ENCODE results near the gene NEUROG2. TPM values are rescaled to one million over a fixed set of nuclear protein-coding genes. Genes with fewer than 3 reads are reported as not detected.
"Not testable (repeated sequence)": the region's sequence is repeated elsewhere in the genome, so short reads cannot be mapped to it uniquely, and the experiment has no call there.

NEUROG2 gene
- polyA plus RNA-seq, 1 donor from 2014 or later = 0.19 TPM

DNA sequence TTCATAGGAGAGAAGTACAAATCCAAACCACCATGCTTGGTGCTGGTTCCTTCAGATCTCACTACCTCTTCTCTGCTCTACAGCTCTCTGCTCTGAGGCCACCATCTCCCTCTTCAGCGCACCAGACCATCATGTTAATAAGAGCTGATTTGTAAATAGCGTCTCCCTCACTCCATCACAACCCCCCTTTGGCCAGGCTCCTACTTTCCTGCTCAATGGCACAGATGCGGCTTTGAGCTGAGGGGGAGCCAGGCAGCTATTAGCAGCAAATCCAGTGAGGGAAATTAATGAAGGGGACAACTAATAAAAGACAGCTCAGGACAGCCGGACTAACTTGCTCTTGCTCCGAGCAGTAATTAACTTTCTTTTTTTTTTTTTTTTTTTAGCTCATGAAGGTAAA, 13.1 kb downstream of the NEUROG2 start:
- H4K20me1 ChIP-seq (ENCODE audit: insufficient read depth) = no peaks in the 10 kb centered on the region
- no peak overlapping the region for H3K4me2 ChIP-seq (ENCODE audit: low read length)
- peaks cover 9% of the 10 kb centered on the region for H3K27me3 ChIP-seq (ENCODE audit: insufficient read depth, low read depth, low read length)
- H3F3A ChIP-seq (ENCODE audit: insufficient read depth, low read length, poor library complexity, severe bottlenecking) = no peaks in the 10 kb centered on the region
- no peaks in the 10 kb centered on the region for H3K9me2 ChIP-seq (ENCODE audit: insufficient read depth, low read length)
- no peak overlapping the region for H3K4me3 ChIP-seq (ENCODE audit: low read length)
- H2AFZ ChIP-seq (ENCODE audit: low read depth, low read length) = no peak overlapping the region
- H3K9ac ChIP-seq (ENCODE audit: low read length) = no peak overlapping the region
- H3K27ac ChIP-seq (ENCODE audit: low read length) = no peak overlapping the region
- H3K79me2 ChIP-seq (replicated peaks; ENCODE audit: insufficient read depth, low read length) = no peaks in the 10 kb centered on the region
- TF ChIP-seq SMC3 (conservative IDR thresholded peaks at IDR 0.05; ENCODE audit: poor library complexity) = no peak
- TF ChIP-seq EZH2 (IDR thresholded peaks at IDR 0.05; ENCODE audit: borderline replicate concordance, insufficient read depth, low read length, poor library complexity, severe bottlenecking) = no peak
- TF ChIP-seq RAD21 (conservative IDR thresholded peaks at IDR 0.05) = no peak
- TF ChIP-seq, protein P1, sequence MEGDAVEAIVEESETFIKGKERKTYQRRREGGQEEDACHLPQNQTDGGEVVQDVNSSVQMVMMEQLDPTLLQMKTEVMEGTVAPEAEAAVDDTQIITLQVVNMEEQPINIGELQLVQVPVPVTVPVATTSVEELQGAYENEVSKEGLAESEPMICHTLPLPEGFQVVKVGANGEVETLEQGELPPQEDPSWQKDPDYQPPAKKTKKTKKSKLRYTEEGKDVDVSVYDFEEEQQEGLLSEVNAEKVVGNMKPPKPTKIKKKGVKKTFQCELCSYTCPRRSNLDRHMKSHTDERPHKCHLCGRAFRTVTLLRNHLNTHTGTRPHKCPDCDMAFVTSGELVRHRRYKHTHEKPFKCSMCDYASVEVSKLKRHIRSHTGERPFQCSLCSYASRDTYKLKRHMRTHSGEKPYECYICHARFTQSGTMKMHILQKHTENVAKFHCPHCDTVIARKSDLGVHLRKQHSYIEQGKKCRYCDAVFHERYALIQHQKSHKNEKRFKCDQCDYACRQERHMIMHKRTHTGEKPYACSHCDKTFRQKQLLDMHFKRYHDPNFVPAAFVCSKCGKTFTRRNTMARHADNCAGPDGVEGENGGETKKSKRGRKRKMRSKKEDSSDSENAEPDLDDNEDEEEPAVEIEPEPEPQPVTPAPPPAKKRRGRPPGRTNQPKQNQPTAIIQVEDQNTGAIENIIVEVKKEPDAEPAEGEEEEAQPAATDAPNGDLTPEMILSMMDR (IDR thresholded peaks at IDR 0.05; ENCODE audit: poor library complexity, severe bottlenecking) = no peak
- TF ChIP-seq EP300 (conservative IDR thresholded peaks at IDR 0.05; ENCODE audit: poor library complexity, severe bottlenecking) = no peak
- no peak for TF ChIP-seq MXI1 (conservative IDR thresholded peaks at IDR 0.05; ENCODE audit: poor library complexity, severe bottlenecking)
- TF ChIP-seq, protein P2, sequence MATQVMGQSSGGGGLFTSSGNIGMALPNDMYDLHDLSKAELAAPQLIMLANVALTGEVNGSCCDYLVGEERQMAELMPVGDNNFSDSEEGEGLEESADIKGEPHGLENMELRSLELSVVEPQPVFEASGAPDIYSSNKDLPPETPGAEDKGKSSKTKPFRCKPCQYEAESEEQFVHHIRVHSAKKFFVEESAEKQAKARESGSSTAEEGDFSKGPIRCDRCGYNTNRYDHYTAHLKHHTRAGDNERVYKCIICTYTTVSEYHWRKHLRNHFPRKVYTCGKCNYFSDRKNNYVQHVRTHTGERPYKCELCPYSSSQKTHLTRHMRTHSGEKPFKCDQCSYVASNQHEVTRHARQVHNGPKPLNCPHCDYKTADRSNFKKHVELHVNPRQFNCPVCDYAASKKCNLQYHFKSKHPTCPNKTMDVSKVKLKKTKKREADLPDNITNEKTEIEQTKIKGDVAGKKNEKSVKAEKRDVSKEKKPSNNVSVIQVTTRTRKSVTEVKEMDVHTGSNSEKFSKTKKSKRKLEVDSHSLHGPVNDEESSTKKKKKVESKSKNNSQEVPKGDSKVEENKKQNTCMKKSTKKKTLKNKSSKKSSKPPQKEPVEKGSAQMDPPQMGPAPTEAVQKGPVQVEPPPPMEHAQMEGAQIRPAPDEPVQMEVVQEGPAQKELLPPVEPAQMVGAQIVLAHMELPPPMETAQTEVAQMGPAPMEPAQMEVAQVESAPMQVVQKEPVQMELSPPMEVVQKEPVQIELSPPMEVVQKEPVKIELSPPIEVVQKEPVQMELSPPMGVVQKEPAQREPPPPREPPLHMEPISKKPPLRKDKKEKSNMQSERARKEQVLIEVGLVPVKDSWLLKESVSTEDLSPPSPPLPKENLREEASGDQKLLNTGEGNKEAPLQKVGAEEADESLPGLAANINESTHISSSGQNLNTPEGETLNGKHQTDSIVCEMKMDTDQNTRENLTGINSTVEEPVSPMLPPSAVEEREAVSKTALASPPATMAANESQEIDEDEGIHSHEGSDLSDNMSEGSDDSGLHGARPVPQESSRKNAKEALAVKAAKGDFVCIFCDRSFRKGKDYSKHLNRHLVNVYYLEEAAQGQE (IDR thresholded peaks at IDR 0.05; ENCODE audit: borderline replicate concordance) = no peak
- TF ChIP-seq POLR2AphosphoS5 (IDR thresholded peaks at IDR 0.05) = no peak
- no peak for TF ChIP-seq TAF1 (IDR thresholded peaks at IDR 0.05; ENCODE audit: low read depth)
- H3K9me3 ChIP-seq (ENCODE audit: low read length) = no peaks in the 10 kb centered on the region
- no peaks in the 10 kb centered on the region for H3K36me3 ChIP-seq (ENCODE audit: insufficient read depth, low read length)

DNA sequence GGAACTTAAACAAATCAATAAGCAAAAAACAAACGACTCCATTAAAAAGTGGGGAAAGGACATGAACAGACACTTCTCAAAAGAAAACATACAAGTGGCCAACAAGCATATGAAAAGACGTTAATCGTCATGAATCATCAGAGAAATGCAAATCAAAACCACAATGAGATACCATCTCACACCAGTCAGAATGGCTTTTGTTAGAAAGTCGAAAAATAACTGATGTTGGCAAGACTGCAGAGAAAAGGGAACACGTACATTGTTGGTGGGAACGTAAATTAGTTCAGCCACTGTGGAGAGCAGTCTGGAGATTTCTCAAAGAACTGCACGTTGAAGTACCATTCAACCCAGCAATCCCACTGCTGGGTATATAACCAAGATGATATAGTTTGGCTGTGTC, 23.7 kb downstream of the NEUROG2 start:
- Histone ChIP-seq H2AFZ (ENCODE audit: low read depth, low read length) (no peak overlapping the region), H3K4me2 (ENCODE audit: low read length) (no peak overlapping the region), H3K9ac (ENCODE audit: low read length) (no peak overlapping the region), H3K27ac (ENCODE audit: low read length) (no peak overlapping the region), H3K79me2 (replicated peaks; ENCODE audit: insufficient read depth, low read length) (no peaks in the 10 kb centered on the region), H3K9me3 (ENCODE audit: low read length) (no peaks in the 10 kb centered on the region), H3K9me2 (ENCODE audit: insufficient read depth, low read length) (no peaks in the 10 kb centered on the region), H4K20me1 (ENCODE audit: insufficient read depth) (no peaks in the 10 kb centered on the region), H3K27me3 (ENCODE audit: insufficient read depth, low read depth, low read length) (no peaks in the 10 kb centered on the region), H3K4me3 (ENCODE audit: low read length) (no peak overlapping the region), H3F3A (ENCODE audit: insufficient read depth, low read length, poor library complexity, severe bottlenecking) (no peaks in the 10 kb centered on the region), H3K36me3 (ENCODE audit: insufficient read depth, low read length) (no peaks in the 10 kb centered on the region)
- TF ChIP-seq EZH2 (IDR thresholded peaks at IDR 0.05; ENCODE audit: borderline replicate concordance, insufficient read depth, low read length, poor library complexity, severe bottlenecking) (no peak), RAD21 (conservative IDR thresholded peaks at IDR 0.05) (no peak), EP300 (conservative IDR thresholded peaks at IDR 0.05; ENCODE audit: poor library complexity, severe bottlenecking) (no peak), MXI1 (conservative IDR thresholded peaks at IDR 0.05; ENCODE audit: poor library complexity, severe bottlenecking) (no peak), POLR2AphosphoS5 (IDR thresholded peaks at IDR 0.05) (no peak), SMC3 (conservative IDR thresholded peaks at IDR 0.05; ENCODE audit: poor library complexity) (no peak), TAF1 (IDR thresholded peaks at IDR 0.05; ENCODE audit: low read depth) (no peak)
- TF ChIP-seq, protein P1 (IDR thresholded peaks at IDR 0.05; ENCODE audit: poor library complexity, severe bottlenecking) = no peak
- TF ChIP-seq, protein P2 (IDR thresholded peaks at IDR 0.05; ENCODE audit: borderline replicate concordance) = no peak

DNA sequence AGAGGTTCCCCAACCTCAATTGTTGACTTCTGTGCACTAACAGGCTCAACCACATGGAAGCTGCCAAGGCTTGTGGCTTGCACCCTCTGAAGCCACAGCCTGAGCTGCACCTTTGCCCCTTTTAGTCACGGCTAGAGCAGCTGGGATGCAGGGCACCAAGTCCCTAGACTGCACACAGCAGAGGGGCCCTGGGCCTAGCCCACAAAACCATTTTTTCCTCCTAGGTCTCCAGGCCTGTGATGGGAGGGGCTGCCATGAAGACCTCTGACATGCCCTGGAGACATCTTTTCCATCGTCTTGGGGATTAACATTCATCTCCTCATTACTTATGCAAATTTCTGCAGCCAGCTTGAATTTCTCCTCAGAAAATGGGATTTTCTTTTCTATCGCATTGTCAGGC, 25.2 kb downstream of the NEUROG2 start:
- not testable (repeated sequence) for H3F3A ChIP-seq (ENCODE audit: insufficient read depth, low read length, poor library complexity, severe bottlenecking); H3K79me2 ChIP-seq (replicated peaks; ENCODE audit: insufficient read depth, low read length); H3K9me3 ChIP-seq (ENCODE audit: low read length); H3K9ac ChIP-seq (ENCODE audit: low read length); H3K4me2 ChIP-seq (ENCODE audit: low read length); H3K27me3 ChIP-seq (ENCODE audit: insufficient read depth, low read depth, low read length); H3K4me3 ChIP-seq (ENCODE audit: low read length); H2AFZ ChIP-seq (ENCODE audit: low read depth, low read length); H3K9me2 ChIP-seq (ENCODE audit: insufficient read depth, low read length); H3K36me3 ChIP-seq (ENCODE audit: insufficient read depth, low read length); H3K27ac ChIP-seq (ENCODE audit: low read length); H4K20me1 ChIP-seq (ENCODE audit: insufficient read depth)

All from neural cell (in vitro differentiated cells).